ENCODE results near the gene XRCC4.
A peak's percentile ranks its signal among the peaks of the same experiment; 100 is the strongest.

Gene XRCC4

DNA sequence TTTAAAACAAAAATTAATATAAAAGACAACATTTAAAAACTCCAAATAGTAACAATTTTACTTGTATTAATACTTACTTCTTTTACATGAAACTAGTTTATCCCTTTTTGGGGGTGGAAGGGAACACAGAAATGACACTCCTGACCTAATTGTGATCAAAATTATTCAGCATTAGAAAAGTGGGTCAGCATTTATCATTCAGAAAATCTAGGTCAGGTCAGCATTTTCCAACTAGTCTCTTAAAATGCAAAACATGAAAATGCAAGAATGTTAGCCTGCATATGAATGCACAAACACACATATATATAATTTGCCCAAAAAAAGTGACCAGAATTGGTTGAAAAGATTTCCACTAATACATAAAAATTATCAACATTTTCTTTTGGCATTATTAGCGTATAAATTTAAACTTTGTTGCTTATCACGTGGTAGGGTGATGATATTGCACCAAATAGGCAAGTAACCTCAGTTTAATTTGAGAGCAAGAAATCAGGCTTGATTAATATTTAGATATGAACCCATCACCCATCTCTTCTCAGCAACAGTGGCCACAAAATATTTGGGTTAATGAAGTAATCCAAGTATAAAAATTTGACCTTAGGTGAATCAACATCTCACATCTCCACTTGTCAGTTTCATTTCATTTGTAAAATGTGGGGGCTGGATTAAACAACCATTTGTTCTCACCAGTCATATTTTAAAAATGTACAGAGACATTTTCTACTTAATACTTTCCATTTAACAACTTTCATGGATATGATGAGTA lies 5.9 kb upstream of the XRCC4 start:
- DNase-seq, result no peak

DNA sequence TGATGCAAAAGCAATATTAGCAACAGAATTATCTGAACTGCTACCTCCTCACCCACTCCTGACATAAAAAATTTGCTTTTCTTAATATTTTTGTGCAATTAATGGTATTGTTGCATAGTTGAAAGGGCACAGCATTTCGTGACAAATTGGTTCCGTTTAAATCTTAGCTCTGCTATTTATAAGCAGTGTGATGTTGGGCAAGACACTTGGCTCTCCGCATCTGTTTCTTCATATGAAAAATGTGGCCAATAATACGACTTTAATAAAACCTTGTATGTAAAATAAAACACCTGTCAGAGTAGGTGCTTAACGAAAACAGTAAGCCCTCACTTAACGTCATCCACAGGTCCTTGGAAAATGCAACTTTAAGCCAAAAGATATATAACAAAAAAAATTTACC lies 4.4 kb upstream of the XRCC4 start:
- DNase-seq, result no peak

DNA sequence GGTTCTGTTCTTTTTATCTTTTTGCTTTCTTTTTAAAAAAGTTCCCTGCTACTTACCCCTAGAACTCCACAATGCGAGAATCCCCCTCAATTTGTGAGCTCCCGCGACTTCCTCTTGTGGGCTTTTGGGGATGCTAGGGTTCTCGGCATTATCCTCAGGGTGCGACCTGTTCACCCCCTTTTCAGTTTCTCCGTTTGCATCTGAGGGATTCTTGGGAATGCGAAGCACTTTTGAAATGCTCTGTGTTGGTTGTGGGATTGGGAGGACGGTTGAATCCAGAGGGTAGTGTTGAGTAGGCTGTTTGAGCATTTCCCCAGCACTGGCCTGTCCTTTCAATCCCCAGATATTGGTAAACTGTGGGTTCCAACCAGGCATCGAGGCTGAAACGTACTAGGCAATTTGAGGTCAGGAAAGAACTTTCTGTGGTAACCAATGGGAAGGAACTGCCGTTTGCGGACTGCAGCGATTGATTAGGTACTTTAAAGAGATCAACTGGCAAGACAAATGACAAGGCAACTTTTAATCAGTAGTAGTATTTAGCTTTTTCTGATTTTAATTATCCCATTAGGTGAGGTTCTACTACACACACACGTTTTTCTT lies 415 bp downstream of the XRCC4 start:
- peak in 1 of 5 donors; percentile 50 for DNase-seq

DNA sequence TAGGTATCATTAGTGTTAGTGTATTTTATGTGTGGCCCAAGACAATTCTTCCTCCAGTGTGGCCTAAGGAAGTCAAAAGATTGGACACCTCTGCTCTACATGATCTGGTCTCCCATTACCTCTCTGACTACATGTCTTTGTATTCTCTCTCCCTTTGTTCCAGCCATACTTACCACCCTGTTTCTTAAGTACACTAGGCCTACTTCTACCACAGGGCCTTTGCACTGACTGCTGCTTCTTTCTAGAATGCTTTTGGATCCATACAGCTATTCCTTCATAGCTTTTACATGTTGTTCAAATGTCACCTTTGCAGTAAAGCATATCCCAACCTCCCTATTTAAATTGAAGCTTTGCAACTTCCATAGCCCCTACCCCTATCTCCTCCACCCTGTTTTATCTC lies 5.4 kb downstream of the XRCC4 start:
- DNase-seq, result no peak

DNA sequence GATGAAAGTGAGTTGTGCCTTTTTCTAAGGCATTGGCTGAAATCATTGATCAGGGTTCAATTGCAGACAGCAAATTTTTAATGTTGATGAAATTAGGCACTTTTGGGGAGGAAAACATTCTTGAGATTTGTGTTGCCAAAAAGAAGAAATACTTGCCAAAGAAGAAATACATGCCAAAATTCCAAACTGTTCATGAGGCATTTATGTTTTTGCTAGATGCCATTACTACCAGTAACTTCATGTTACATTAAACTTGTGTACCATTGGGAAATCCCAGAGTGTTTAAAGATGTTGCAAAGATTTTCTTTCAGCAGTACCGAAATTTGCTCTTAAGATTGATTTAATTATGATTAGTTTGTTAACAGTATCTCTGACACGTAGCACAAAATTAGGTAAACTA lies 7.0 kb downstream of the XRCC4 start:
- no peak for DNase-seq

DNA sequence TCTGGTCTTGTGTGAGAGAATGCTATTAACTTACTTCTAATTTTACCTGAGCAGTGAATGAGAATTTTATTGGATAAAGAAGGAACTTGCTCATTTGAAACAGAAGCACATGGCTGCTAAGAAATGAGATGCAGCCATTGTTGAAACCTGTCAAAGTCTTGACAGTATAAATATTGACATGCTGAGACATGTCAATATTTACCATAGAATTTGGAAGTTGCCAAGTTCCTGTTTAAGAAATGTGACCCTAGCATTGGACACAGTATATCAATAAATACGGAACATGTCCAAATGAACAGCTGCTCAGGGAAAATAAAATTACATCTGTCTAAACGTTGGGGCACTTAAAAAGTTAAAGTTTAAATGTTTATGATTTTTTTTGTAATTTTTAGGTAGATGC lies 7.8 kb downstream of the XRCC4 start:
- no peak for DNase-seq

DNA sequence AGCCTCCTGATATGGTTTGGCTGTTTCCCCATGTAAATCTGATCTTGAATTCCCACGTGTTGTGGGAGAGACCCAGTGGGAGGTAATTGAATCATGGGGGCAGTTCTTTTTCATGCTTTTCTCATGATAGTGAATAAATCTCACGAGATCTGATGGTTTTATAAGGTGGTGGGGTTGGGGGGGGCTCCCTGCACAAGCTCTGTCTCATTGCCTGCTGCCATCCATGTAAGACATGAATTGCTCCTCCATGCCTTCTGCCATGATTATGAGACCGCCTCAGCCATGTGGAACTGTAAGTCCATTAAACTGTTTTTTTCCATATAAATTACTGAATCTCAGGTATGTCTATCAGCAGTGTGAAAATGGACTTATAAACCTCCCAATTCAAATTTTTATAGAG lies 12.8 kb downstream of the XRCC4 start:
- no peak for DNase-seq

DNA sequence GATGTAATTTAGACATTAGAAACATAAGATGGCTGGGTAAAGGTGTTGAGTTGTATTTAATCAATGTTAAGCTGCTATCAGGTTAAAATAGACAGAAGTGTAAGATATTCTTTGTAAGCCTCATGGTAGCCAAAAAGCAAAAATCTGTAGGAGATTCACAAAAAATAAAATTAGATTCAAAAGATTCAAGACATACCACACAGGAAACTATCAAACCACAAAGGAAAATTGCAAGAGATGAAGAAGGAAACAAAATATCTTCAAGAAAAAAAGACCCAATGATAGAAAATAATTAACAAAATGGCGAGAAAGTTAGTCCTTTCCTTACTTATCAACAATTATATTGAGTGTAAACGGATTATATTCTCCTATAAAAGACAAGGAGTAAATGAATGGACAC lies 15.3 kb downstream of the XRCC4 start:
- no peak for DNase-seq

DNA sequence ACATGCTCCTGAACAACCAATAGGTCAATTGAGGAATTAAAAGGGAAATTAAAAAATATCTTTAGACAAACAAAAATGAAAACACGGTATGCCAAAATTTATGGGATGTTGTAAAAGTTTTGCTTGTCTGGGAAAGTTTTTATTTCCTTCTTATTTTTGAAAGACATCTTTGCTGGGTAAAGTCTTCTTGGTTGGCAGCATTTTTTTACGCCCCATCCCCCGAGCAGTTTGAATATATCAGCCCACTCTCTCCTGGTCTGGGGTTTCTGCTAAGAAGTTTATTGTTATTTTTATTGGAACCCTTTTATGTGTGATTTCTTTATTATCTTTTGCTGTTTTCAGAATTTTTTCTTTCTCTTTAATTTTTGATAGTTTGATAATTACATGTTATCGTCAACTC lies 16.3 kb downstream of the XRCC4 start:
- no peak for DNase-seq

DNA sequence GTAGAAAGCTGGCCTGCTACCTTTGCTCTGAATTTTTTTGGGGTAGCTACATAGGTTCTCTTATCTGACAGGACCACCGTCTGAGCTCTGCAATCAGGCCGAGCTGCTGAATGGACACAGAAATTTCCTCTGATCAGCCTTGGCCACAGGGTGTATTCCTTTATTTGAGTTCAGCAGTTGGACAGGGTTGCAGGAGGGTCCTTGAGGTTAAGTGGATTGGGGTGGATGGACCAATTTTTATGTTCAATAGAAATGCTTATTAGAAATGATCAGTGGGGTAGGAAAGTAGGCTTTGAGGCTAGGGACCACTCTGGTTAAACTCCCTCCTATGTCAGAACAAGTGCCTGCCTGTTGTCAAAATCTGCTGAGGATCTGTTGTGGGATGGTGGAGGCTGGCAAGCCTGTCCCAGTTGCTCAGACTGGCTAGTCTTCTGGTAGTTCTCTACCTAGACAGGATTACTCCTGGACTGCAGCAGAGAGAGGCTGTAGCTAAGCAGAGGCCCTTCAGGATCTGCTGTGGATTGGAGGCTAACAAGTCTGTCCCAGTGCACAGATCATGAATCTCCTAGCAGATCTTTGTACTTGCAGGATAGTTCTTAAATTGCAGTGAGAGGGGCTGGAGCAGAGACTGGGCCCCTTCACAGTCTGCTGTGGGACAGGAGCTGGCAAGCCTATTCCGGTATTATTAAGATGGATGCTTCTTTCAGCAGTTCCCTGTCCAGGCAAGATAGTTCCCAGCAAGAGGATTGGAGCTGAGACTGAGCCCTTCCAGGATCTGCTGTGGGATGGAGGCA lies 18.0 kb downstream of the XRCC4 start:
- DNase-seq, result no peak

DNA sequence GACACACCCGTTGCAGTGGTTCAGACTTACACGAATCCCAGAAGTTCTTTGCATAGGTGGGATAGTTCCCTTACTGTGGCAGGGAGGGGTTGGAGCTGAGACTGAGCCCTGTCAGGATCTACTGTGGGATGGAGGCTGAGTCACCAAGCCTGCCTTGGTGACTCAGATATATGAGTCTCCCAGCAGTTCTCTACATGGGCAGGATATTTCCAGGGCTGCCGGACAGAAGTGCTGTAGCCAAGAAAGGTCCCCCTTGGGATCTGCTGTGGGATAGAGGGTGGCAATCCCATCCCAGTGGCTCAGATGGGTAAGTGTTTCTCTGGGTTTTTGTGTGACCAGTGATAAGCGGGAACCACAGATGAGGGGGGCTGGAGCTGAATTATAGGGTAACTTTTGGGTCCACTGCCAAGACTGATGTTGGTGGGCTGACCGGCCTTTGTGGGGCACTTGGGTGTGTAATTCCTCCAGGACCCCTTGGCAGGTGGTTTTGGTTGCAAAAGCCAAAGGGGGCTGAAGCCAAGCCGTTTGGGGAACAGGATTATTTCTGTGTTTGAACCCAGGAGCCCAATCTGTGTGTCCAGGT lies 18.7 kb downstream of the XRCC4 start:
- DNase-seq, result no peak

DNA sequence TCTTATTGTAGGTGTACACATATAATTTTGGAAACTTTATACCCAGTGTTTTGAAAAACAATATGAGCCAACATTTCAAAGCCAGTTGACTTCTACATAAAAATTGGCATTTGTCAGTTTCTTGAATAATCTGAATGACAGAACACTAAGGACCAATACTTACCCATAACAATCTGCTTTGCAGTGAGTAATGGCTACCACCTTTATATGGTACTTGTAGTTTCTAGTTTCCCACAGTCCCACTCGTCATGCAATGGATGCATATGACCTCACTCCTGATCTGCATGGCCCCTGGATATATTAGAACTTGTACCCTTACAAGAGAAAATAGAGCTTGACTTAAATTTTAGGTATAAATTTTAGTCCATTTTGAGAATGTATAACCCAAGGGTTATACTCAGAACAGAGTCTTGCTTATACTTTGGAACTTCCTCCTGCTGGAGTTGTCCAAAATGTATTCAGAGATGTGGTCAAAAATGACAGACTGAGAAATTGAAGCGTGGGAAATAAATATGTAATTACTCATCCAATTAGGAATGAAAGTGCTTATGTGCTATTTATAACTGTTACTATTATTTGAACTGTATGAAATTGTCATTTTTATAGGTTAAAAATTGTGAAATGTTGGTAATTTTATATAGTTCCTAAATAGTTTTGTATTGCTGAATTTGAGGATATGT lies 19.5 kb downstream of the XRCC4 start:
- no peak for DNase-seq

DNA sequence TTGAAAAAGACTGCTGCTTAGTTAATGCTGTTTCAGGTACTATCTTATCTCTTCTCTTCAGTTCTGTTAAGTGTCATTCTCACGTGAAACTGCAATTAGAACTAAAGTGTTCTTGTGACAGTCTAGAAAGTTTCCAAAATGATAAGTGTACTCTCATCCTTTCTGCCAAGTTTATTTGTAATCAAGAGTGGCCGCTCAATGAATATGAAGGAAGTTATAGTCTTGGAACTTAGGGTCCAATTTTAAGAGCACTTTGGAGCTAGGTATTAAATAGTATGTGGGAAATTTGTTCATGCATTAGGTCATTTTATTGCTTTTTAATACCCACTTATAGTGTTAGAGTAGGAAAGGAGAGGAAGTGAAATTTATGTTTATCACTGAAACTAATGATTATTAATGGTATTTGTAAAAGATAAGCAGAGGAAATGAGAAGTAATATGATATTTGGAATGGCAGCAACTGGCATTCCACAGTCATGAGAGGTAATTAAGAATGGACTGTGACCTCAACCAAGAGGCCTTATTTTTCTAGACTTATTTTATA lies 20.4 kb downstream of the XRCC4 start:
- DNase-seq, result no peak

DNA sequence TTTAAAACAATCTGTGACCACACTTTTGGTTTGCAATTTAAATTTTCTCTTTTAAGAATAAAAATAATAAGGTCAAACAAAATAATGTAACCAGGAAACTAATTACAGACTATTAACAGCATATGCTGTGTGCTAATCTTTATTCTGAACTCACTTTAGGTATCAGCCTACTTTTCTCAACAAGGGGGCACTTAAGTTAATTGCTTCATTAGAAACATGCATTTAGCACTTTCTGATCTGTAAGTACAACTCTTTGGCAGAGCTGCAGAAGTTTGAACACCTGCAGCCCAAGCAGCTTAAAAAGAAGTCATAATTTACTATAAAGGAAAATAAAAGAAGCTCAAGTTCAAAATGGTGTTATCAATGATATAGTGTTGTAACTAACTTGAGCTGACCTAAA lies 21.7 kb downstream of the XRCC4 start:
- no peak for DNase-seq

DNA sequence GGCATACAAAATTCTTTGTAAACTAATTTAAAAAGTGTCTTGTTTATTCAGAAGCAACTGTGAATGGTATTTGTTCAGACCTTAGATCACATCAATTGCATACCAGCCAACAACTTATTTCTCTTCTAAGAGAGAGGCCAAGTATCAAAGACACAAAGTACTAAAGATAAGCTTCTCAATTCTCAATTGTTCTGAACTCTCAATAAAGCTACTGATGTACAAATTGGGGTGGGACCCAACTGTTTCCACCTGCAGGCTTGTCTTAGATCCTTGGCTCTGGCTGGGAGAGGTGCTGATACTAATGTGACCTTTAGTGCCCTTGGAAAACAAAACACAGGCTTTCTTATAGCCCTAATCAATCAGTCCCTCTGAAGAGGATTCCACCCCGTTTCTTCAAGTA lies 22.1 kb downstream of the XRCC4 start:
- DNase-seq, result no peak

DNA sequence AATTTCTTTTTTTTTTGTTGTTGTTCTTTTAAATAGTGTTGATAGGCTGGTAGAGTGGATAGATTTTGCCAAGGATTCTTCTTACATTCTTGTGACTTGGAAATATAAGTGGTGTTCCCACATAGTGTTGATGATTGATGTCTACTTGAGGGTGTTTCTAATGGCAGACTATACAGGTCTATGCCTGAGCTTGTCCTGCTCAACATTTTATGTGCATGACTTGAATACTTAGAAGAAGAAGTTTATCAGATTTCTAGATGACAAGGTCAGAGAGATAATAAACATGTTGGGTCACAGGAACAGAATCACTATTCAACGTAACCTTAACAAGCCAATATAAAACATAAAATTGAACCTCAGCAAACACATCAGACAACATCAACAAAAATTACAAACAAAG lies 24.2 kb downstream of the XRCC4 start:
- no peak for DNase-seq

DNA sequence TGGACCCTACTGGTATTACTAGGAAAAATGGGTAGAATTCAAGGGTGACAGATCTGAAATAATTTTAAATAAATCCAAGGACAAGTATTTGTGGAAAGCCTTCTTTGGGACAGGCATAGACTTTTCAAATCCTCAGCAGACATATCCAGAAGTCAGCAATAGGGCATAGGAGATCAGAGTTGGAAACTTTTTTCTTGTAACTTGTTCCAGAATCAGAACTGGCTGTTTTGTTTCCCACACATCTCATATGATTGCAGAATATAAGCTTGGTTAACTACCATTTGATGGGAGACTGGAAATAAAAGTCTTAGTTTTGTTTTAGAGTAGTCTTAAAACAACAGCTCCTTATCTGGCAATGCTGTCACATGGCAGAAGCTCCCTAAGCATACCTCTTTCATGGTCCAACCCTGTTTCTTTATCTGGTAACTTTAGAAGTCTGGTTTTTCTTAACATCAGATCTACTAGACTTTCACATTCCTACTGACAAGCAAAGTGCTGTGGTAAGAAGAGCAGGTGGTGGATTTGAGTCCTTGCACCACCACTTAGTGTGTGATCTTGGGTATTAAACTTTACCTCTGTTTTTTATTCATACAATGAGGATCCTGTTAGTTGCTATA lies 25.1 kb downstream of the XRCC4 start:
- DNase-seq, result no peak

DNA sequence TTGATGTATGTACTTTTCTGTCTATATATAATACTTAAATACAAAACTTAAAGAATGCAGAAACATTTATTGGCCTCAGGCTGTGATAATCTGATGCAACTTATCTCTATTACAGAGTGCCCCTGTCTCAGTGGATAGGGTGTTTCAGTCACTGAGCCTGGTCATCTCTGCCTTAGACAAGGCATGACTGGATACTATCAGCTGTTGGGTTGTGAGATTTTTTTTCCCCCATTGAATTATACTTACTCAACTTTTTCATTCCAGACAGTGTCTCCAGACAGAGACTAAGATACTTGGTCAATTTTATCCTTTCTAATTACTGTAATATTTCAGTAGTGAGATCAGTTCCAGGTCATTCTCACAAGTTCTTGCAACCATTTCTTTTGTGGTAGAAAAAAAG lies 26.7 kb downstream of the XRCC4 start:
- DNase-seq, result no peak

DNA sequence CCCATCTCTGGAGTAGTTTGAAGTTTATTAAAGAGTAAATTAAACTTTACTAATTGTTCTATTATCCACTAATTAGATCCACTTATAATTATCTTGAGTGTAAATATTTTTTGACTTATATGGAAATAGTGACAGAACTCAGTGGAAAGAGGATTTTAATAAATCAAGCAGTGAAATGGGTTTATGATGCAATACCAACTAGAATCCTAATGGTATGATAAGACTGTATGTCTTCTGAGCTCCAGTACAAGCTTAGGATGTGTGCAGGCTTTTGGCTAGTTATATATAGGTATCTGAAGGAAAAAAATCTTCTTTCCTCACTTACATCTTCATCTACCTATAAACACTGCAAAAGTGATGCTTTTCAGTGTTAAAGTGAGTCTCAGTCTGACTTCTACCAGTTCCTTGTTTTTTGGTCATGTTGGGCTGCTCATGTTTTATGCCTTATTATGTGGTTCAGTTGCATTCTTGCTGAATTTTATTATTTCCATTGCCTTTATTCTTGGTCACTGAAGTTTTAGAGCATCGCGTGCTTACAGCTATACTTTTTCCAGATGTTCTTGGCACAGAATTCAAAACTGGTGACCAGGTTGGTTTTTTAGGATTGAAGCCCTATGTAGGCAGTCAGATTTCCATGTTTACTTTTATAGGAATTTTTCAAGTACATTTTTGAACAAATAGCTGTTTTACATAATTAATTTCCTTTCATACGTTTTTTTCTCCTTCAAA lies 30.5 kb downstream of the XRCC4 start:
- no peak for DNase-seq

DNA sequence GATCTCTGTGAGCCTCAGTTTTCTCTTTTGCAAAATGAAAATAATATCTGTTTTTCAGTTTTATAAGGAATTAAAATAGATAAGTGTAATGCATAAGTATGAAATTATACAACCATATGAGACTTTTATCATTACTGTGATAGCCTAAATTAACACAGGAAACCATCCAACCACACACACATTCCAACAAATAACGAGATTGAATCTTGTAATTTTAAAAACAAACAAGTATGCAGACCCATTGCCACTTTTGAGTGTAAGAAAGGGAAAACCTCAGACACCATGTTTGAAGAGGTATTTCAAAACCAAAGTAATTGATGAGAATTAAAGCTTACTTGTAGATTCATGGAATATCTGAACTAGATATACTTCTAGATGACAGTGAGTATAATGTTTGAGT lies 32.0 kb downstream of the XRCC4 start:
- no peak for DNase-seq

DNA sequence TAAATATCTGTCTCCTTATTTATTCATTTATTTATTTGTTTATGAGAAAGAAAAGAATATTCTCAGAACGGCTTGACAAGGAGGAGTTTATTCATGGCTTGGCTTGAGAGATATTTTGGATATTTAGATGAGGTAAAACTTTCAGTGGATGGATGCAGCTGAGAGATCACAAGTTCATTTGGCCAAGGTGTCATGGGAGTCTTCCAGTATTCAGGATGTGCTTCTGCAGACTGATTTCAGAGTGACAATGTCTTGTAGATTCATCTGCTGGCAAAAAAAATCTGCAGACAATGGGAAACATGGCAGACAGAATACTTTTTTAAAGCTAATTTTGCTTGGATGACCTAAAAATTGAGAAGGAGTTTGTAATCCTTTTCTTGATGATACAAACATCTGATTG lies 38.5 kb downstream of the XRCC4 start:
- no peak for DNase-seq

DNA sequence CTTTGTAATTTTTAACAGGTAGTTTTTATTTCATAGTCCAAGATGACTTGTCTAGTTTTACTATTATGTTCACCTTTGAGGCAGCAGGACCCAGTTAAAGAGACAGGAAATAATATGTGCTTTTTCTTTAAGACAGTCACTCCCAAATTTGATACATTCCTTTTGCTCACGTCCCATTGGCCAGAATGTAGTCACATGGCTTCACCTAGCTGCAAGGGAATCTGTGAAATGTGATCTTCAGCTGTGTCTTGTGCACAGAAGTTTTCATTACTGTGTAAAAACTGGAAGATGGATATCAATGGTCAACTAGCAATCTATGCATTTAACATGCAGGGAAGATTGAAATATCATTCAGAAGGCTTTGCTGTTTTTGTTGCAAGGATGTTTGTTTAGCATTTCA lies 41.1 kb downstream of the XRCC4 start:
- DNase-seq, result no peak
